A204.1 (cell line): ENCODE data around the gene DHRS13.
"Not testable (repeated sequence)": the region's sequence is repeated elsewhere in the genome, so short reads cannot be mapped to it uniquely, and the experiment has no call there.

ENCODE experiments used
- FAIRE-seq: peaks from 2 replicates; lab custom pipeline; 2012; peaks lifted over from hg19 to GRCh38; lab: Jason Lieb, UNC

DHRS13 gene

DNA sequence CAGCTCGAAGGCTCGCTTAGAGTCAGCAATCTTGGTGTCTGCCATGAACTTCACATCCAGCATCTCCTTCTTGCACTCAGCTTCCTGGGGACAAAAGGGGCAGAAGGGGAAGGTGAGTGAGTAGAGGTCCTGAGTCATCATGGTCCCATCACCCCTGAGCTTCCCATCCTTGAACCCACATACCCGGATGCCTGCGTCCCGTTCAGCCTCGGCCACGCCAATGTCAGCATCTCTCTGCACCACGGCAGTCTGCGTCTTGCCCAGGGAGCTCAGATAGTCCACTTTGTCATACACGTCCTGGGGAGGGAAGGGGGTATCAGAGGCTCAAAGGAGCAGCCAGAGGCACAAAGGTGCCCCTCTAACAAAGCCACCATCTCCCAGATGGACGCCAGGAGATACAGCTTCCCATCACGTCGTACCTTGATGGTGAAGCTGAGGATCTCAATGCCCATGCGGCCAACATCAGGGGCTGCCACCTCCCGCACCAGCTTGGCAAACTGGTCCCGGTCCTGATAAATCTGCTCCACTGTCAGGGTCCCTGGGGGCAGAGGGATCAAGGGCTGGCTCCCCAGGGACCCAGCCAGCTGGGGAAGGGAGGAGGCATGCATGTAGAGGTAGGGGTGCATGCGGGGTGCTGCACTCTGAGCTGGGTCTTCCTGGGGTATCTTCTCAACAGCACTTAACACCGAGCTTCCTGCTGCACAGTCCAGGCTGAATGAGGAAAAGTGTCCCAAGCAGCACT lies 20.6 kb downstream of the DHRS13 start:
- FAIRE-seq, result no peak

DNA sequence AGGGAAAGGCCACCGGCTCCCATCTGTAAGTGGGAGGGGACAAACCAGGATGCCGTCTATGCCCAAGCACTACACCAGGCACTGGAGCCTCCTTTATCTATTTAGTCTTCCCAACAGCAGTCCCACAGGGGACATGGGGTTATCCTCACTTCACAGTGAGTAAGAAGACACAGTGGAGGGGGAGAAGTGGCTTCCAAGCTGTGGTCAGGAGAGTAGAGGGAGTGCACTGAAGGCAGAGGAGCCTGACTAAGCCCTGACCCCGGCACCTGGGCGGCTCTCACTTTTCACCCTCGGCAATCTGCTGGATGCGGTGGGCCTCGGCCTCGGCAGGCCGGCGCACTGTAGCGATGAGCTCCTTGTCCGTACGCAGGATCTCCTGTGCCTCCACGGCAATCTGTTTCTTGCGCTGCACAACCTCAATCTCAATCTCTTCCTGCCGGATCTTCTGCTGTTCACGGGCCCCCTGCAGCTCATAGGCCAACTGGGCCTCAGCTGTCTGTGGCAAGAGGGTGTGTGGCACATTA lies 21.3 kb downstream of the DHRS13 start:
- no peak for FAIRE-seq

DNA sequence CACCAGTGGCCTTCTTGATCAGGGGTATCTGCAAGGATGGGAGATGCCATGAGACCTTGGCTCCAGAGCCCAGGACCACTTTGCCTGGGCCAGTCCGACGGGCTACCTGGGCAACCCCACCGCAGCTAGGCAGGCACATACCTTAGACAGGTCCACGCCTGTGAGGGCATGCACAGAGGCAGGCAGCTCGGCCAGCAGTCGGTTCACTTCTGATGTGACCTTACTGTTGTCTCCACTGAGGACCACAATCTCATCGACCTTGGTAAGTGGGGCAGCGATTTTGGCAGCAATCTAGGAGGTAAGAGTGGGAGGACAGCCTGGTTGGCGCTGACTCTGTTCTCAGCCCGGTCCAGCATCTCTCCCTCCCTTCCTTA lies 22.3 kb downstream of the DHRS13 start:
- FAIRE-seq, result no peak

DNA sequence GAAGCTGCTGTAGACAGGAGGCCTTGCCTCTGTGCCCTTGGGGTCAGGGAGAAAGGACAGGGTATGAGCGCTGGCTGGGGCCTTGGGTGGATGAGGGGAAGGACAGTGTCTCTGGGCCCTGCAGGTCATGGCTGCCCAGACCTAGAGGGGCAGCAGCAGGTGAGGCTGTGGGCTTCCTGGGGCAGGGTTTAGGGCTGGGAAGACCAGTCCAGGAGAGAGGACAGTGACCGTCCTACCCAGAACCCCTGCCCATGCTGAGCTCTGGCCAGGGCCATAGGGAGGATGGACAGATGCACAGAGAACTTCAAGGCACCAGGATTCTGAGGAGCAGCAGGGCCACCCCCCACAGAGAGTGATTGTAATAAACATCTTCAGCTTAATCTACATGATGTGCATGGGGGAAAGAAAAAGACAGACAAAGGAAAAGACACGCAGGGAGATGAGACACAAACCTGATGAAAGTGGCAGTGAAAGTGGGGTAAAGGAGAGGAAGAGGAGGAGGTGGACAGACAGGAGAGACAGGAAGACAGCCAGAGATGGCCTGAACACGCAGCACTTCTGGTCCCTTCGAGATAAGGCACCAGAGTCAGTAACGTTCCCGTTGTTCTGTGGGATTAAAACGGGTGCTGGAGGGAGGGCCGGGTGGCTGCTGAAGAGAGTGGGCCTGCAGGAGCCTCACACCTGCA lies 22.9 kb downstream of the DHRS13 start:
- no peak for FAIRE-seq

DNA sequence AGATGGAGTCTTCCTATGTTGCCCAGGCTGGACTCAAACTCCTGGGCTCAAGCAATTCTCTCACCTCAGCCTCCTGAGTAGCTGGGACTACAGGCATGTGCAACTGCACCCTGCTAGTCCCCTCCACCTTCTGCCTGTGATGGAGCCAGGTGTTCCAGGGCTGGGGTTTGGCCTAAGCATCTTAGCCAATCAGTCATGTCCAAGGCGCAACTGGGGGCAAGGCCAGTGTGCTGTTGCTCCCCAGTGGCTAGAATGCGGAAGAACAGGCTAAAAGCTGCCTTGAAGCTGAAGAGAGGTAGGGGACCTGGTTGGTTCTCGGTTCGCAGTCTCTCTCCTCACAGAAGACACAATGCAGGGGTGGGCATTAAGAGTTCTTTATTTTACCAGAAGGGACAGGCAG lies 23.9 kb downstream of the DHRS13 start:
- FAIRE-seq, result no peak

DNA sequence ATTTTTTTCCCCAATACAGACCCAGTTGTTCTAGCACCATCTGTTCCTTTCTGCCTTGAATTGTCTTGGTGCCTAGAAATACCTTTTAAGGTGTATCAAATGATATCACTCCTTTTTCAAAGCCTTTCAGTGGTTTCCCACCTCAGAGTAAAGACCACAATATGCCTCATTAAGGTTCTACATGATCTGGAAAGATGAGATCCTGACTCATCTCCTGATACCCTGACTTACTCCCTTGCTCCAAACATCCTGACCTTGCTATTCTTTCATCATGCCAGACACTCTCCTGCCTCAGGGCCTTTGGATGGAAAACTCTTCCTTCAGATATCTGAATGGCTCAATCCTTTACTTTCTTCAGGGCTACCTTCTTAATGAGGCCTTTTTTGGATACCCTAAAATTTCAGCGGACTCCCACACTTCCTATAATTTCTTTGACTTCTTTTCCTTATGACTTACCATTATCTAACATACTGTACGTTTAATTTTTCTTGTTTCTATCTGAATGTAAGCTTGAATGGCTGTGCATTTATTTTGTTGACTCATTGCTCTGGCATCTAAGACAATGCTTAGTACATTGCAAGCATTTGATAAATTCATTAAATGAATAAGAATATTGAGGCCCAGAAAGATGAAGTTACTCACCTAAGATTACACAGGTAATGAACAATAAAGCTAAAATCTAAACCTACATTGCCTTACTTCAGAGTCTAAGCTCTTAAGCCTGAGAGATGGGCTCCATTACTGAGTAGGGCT lies 24.5 kb downstream of the DHRS13 start:
- no peak for FAIRE-seq

DNA sequence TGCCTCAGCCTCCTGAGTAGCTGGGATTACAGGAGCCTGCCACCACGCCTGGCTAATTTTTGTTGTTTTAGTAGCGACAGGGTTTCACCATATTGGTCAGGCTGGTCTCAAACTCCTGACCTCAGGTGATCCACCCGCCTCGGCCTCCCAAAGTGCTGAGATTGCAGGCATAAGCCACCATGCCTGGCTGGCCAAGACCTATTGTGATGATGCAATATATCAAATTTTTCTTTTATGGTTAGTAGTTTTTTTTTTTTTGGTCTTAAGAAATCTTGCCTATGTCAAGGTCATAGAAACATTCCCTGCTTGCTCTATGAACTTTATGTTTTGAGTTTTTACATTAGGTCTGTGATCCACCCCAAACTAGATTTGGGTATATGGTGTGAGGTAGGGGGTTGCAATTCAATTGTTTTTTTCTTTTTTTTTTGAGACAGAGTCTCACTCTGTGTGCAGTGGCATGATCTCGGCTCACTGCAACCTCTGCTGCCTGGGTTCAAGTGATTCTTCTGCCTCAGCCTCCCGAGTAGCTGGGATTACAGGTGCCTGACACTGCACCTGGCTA lies 25.6 kb downstream of the DHRS13 start:
- not testable (repeated sequence) for FAIRE-seq

DNA sequence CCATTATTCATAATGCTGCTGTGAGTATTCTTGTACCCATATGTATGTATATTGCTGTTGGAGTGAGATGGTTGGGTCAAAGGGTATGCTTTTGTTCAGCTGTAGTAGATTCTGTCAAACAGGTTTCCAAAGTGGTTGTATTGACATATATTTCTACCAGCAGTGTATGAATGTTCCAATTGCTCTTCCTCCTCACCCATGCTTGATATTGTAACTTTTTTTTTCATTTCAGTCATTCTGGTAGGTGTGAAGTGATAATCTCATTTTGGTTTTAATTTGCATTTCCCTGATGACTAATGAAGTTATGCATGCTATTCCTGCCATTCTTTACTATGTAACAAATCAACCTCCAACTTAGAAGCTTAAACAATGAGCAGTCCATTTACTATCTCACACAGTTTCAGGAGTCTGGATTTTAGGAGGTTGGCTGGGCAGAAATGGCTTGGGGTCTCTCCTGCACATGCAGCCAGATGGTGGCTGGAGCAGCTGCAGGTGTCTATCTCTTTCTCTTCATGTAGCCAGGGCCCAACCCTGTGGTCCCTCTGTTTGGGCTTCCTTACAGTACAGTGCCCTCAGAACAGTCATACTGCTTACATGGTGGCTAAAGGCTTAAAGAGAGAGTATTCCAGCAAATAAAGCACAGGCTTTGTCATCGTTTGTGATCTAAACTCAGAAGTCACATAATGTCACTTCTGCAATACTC lies 26.9 kb downstream of the DHRS13 start:
- no peak for FAIRE-seq

DNA sequence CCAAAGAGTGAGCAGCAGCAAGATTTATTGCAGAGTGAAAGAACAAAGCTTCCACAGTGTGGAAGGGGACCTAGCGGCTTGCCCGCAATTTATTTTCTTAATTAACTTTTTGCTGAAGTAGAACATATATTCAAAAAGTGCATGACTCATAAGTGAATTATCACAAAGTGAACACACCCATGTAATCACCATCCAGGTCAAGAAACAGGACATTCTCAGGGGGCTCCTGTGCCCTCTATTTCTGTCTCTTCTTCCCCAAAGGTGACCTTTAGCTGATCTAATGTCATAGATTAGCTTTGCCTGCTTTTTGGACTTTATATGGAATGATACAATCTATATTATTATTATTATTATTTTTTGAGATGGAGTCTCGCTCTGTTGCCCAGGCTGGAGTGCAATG lies 28.1 kb downstream of the DHRS13 start:
- no peak for FAIRE-seq

DNA sequence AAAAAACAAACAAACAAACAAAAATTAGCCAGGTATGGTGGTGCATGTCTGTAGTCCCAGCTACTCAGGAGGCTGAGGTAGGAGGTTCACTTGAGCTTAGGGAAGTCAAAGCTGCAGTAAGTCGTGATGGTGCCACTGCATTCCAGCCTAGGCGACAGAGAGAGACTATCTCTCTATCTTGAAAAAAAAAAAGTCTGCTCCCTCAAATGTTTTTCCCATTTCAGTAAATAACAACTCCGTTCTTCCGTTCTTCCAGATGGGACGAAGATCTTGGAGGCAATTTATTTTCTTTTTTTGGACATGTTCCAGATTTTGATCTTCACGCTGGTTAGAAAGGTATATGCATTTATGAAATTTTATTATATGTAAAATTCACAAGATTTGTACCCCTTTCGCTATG lies 29.0 kb downstream of the DHRS13 start:
- no peak for FAIRE-seq

DNA sequence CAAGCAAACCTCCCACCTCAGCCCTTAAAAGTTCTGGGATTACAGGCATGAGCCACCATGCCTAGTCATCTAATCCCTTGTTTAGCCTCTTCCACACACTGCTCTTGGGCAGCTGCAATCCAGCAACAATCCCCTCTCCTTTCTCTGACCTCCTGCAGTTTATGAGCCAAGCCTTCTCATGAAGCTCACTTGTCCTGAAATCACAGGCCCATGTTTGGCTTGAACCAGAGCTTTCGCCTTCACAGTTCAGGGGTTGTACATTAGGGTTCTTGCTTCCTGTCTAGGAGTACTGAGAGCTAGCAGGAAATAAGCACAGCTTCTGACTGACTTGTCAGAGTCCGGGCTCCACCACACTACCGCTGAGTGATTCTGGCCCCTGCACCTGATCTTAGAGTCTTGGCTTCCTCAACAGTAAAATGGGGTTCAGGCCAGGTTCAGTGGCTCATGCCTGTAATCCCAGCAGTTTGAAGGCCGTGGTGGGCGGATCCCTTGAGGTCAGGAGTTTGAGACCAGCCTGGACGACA lies 31.8 kb downstream of the DHRS13 start:
- no peak for FAIRE-seq

DNA sequence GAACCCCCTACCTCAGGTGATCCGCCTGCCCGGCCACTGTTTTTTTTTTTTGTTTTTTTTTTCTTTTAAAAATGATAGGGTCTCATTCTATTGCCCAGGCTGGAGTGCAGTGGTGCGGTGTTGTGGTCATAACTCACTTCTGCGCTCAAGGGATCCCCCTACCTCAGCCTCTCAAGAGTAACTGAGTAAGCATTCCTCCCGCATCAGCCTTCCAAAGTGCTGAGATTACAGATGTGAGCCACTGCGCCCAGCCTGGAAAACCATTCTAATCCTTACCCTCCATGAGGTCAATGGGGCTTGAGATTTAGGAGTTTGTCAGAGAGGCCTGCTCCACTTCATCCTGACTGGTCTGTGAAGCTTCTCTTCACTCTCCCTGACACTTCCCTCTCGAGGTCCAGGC lies 35.6 kb downstream of the DHRS13 start:
- no peak for FAIRE-seq

DNA sequence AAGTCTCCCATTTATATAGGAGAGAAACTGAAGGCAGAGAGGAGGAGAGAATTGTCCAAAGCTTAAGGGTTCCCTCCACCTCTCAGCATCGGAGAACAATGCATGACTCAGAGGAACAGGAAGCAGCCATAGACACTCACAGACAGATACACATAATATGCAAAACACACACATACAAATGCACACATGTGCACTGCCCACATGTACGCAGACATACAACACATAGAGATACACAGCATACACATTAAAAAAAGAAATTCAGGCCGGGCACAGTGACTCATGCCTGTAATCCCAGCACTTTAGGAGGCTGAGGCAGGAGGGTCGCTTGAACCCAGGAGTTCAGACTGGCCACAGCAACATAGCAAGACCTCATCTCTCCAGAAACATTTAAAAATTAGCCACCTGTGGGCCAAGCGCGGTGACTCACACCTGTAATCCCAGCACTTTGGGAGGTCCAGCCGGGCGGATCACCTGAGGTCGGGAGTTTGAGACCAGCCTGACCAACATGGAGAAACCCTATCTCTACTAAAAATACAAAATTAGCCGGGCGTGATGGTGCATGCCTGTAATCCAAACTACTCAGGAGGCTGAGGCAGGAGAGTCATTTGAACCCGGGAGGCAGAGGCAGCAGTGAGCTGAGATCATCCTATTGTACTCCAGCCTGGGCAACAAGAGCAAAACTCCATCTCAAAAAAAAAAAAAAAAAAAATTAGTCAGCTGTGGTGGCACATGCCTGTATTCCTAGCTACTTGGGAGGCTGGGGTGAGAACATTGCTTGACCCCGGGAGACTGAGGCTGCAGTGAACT lies 36.7 kb downstream of the DHRS13 start:
- FAIRE-seq, result no peak

DNA sequence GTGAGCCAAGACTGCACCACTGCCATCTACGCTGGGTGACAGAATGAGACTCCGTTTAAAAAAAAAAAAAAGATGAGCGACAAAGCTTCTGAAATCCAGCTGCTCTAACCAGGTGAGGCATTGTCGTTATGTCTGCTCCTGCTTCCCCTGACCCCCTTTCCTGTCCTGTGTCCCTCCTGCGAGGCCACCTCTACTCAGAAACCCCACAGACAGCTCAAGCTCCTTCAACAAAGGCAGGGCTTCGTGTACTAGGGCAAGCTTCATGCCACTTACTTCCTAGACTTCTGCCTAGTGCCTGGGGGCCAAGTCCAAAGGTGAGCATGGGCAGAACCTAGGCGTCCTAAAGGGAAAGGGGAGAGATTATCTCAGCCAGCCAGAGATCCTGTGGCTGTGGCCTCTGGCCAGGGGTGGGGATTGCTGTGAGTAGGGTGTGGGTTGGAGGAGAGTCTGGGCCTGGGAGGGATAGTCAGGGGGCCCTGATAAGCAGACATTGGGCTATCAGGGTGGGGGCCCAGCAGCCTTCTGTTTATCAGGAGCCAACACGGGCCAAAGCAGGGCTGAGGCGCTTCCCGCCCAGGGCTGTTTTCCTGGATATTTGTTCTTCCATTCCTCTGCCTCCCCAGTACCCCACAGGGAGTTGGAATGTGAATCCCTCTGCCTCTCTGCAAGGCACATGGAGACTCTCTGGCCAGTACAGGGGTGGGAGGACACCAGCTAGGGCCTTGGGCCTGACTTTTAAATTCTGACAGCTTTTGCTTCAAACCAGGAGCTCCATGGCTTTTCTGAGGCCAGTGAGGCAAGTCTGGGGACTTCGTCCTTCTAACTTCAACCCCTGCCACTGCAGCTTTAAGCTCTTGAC lies 37.7 kb downstream of the DHRS13 start:
- no peak for FAIRE-seq

DNA sequence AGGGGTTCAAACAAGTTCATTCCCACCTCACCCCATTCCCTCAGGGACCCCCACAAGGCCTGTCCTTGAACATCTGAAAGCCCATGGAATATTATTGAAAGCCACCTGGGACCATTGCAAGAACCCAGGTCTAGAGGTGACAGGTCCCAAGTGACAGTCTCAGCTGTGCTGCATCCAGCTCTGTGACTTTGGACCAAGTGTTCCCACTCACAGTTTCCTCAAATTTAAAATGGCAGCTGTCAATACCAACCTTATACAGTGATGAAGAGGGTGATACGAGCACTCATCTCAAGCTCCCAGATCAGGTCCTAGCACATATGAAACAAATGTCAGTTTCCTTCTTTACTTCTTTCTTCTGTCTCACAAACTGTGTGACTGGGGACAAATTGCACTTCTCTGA lies 38.9 kb downstream of the DHRS13 start:
- no peak for FAIRE-seq

DNA sequence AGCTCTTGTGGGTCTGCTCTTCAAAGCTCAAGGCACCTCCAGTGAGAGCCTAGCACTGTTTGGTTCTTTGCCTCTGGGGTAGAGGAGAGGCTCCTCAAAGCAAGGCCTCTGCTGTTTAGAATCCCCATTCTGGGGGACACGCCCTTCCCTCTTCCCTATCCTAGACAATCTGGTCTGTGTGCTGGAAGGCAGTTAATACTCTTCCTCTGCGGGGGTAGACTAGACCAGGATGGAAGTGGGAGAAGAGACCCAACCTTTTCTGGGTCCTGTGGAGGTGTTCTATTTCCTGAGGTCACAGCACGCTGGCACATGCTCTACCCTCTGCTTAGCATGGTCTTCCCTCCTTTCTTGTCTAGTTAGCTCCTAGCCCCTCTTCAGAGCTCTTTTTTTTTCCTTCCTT lies 40.3 kb downstream of the DHRS13 start:
- no peak for FAIRE-seq

DNA sequence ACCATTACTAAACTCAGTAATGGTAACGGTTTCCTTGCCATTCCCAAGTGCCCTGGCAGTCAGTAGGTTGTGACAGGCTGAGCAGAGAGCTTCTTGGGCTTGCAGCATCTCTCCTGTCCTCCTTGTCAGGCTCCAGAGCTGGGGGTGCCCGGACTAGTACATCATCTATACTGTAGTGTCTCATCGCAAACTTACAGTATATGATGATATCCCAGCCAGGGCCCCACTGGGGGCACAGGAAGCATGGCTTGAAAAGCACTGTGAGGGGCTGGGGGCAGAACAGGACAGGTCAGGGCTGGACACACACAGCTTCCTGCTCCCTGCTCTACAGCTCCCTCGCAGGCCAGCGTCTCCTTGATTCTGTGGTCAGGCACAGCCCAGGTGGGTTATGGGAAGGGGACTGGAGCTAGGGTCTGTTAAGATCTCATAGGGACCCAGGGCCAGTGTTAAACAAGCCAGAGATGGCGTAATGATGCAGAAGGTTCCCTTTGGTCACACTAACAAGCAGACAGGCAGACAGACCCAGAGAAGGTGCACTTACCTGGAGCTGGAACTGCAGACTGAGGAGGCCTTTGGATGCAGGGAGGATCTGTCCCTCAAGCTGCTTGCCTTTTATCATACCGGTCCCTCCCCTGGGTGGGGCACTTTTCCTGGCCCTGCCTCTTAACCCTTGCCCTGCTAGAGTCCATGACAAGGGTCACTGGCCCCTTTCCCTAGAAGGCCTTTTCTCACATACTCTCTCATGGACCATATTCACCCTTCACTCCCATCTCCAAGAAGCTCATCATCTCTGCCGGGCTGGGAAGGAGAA lies 41.3 kb downstream of the DHRS13 start:
- FAIRE-seq, result no peak

DNA sequence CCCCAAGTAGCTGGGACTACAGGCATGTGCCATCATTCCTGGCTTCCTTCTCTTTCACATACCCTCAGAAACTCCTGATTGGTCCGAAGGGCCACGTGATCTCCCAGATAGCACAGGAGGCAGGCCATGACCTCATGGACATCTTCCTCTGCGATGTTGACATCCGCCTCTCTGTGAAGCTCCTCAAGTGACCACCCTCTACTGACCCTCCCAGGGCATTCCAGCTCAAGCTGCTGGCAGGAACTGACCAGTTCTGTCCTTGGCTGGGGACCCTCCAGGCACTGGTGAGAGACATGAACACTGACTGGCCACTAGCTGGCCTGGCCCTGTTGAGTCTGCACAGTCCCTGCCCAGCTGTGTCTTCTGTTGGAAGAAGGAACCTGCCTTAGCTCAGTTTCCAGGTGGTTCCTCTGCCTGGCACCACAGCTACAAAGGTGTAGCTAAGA lies 42.5 kb downstream of the DHRS13 start:
- no peak for FAIRE-seq

DNA sequence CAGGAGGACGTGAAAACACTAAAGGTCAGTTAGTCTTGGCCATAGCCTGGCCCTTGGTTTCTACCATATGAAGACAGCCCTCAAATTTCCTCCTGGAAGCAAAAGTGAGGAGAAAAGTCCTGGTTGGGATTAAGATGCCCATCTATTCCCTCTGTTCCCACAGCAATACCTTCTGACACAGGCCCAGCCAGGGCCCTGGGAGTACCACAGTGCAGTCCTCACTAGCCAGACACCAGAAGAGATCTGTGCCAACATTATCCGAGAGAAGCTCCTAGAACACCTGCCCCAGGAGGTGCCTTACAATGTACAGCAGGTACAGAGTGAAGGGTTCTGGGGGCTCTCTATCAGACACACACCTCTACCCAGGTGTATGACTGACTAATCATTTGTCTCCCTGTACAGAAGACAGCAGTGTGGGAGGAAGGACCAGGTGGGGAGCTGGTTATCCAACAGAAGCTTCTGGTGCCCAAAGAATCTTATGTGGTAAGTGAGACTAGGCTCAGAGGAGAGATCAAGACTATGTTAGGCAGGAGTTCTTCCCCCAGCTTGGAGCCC lies 44.0 kb downstream of the DHRS13 start:
- no peak for FAIRE-seq
